Measurements from ENCODE around the gene CCDC171.

CCDC171 gene

GRCh38 chr9:16013366-16013765 lies 460.5 kb downstream of the CCDC171 start:
- Histone ChIP-seq H3K4me3 (ENCODE audit: low read depth, low read length, poor library complexity, severe bottlenecking) (no peak overlapping the region), H3K27me3 (ENCODE audit: insufficient read depth, low read length) (no peaks in the 10 kb centered on the region), H4K20me1 (ENCODE audit: insufficient read depth, low read length) (no peaks in the 10 kb centered on the region), H3K4me2 (ENCODE audit: low read length) (no peak overlapping the region), H3F3A (ENCODE audit: insufficient read depth, low read length) (no peaks in the 10 kb centered on the region), H3K79me2 (ENCODE audit: insufficient read depth, low read length) (no peaks in the 10 kb centered on the region), H3K9me3 (ENCODE audit: low read length) (0 out of 2 replicates have a peak, but pooled peaks cover 3% of the 10 kb centered on the region), H3K9ac (ENCODE audit: low read length) (no peak overlapping the region), H3K4me1 (ENCODE audit: insufficient read depth, low read length, severe bottlenecking) (no peaks in the 10 kb centered on the region), H3K9me2 (ENCODE audit: low read depth, low read length) (no peaks in the 10 kb centered on the region), H2AFZ (ENCODE audit: low read length) (no peak overlapping the region), H3K27ac (ENCODE audit: low read depth, low read length, poor library complexity, severe bottlenecking) (no peak overlapping the region), H3K36me3 (ENCODE audit: insufficient read depth, low read length) (no peaks in the 10 kb centered on the region)
- TF ChIP-seq, protein P1, sequence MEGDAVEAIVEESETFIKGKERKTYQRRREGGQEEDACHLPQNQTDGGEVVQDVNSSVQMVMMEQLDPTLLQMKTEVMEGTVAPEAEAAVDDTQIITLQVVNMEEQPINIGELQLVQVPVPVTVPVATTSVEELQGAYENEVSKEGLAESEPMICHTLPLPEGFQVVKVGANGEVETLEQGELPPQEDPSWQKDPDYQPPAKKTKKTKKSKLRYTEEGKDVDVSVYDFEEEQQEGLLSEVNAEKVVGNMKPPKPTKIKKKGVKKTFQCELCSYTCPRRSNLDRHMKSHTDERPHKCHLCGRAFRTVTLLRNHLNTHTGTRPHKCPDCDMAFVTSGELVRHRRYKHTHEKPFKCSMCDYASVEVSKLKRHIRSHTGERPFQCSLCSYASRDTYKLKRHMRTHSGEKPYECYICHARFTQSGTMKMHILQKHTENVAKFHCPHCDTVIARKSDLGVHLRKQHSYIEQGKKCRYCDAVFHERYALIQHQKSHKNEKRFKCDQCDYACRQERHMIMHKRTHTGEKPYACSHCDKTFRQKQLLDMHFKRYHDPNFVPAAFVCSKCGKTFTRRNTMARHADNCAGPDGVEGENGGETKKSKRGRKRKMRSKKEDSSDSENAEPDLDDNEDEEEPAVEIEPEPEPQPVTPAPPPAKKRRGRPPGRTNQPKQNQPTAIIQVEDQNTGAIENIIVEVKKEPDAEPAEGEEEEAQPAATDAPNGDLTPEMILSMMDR (IDR thresholded peaks at IDR 0.05; ENCODE audit: low read length): no peak
- TF ChIP-seq EZH2 (IDR thresholded peaks at IDR 0.05; ENCODE audit: borderline replicate concordance, low read length): no peak

DNA sequence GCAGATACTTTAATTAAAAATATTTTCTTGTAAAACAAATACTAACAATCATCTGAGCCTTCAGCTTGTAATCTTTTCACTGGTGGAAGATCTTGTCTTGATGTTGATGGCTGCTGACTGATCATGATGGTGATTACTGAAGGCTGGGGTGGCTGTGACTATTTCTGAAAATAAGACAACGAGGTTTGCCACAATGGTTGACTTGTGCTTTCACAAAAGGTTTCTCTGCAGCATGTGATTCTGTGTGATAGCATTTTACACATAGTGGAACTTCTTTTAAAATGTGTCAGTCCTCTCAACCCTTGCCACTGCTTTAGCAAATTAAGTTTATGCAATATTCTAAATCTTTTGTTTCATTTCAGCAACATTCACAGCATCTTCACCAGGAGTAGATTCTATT lies 461.0 kb downstream of the CCDC171 start:
- H3K4me2 ChIP-seq (ENCODE audit: low read length): no peak overlapping the region
- 0 out of 2 replicates have a peak, but pooled peaks cover 3% of the 10 kb centered on the region for H3K9me3 ChIP-seq (ENCODE audit: low read length)
- H4K20me1 ChIP-seq (ENCODE audit: insufficient read depth, low read length): no peaks in the 10 kb centered on the region
- no peaks in the 10 kb centered on the region for H3K9me2 ChIP-seq (ENCODE audit: low read depth, low read length)
- no peak overlapping the region for H2AFZ ChIP-seq (ENCODE audit: low read length)
- H3K27ac ChIP-seq (ENCODE audit: low read depth, low read length, poor library complexity, severe bottlenecking): no peak overlapping the region
- H3F3A ChIP-seq (ENCODE audit: insufficient read depth, low read length): no peaks in the 10 kb centered on the region
- no peaks in the 10 kb centered on the region for H3K36me3 ChIP-seq (ENCODE audit: insufficient read depth, low read length)
- no peaks in the 10 kb centered on the region for H3K79me2 ChIP-seq (ENCODE audit: insufficient read depth, low read length)
- no peaks in the 10 kb centered on the region for H3K27me3 ChIP-seq (ENCODE audit: insufficient read depth, low read length)
- no peak for TF ChIP-seq EZH2 (IDR thresholded peaks at IDR 0.05; ENCODE audit: borderline replicate concordance, low read length)
- TF ChIP-seq, protein P1 (IDR thresholded peaks at IDR 0.05; ENCODE audit: low read length): no peak
- H3K9ac ChIP-seq (ENCODE audit: low read length): no peak overlapping the region
- no peaks in the 10 kb centered on the region for H3K4me1 ChIP-seq (ENCODE audit: insufficient read depth, low read length, severe bottlenecking)
- H3K4me3 ChIP-seq (ENCODE audit: low read depth, low read length, poor library complexity, severe bottlenecking): no peak overlapping the region

DNA sequence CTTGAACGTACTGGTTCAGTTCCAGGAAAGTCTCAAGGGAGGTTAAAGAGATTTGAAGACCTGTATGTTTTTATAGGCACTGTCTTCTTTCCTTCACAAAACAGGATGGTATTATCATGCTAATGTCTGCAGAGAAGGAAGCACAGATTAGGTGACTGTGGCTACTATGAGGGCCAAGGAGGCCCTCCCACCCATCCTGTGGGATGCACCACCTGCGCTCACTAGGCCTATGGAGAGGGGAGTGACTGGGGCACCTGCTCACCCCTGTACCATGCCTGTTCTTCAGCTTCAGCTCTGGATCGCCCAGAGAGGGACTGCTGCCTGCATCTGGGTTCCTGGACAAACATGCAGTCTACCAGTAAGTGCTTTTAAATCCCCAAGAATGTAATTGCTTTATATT lies 469.4 kb downstream of the CCDC171 start:
- Histone ChIP-seq H3K27ac (ENCODE audit: low read depth, low read length, poor library complexity, severe bottlenecking) (no peak overlapping the region), H4K20me1 (ENCODE audit: insufficient read depth, low read length) (no peaks in the 10 kb centered on the region), H3K9ac (ENCODE audit: low read length) (no peak overlapping the region), H3K9me2 (ENCODE audit: low read depth, low read length) (no peaks in the 10 kb centered on the region), H3K79me2 (ENCODE audit: insufficient read depth, low read length) (no peaks in the 10 kb centered on the region), H3K36me3 (ENCODE audit: insufficient read depth, low read length) (no peaks in the 10 kb centered on the region), H3K9me3 (ENCODE audit: low read length) (0 out of 2 replicates have a peak, but pooled peaks cover 3% of the 10 kb centered on the region), H3K4me2 (ENCODE audit: low read length) (no peak overlapping the region), H3F3A (ENCODE audit: insufficient read depth, low read length) (no peaks in the 10 kb centered on the region), H3K4me3 (ENCODE audit: low read depth, low read length, poor library complexity, severe bottlenecking) (no peak overlapping the region), H3K27me3 (ENCODE audit: insufficient read depth, low read length) (no peaks in the 10 kb centered on the region), H3K4me1 (ENCODE audit: insufficient read depth, low read length, severe bottlenecking) (no peaks in the 10 kb centered on the region), H2AFZ (ENCODE audit: low read length) (no peak overlapping the region)
- TF ChIP-seq, protein P1 (IDR thresholded peaks at IDR 0.05; ENCODE audit: low read length): no peak
- no peak for TF ChIP-seq EZH2 (IDR thresholded peaks at IDR 0.05; ENCODE audit: borderline replicate concordance, low read length)

Data from OCI-LY1 (cell line).